HuH-7.5 (cell line): Measurements from ENCODE around the gene MINDY4.

Source experiments
- DNase-seq: peaks from one replicate; pipeline ENCODE4 v3.0.0; 2011; ENCODE audit warnings: low spot score

The MINDY4 gene

GRCh38 chr7:30835396-30835915, 64.2 kb downstream of the MINDY4 start:
- DNase-seq, result no peak

DNA sequence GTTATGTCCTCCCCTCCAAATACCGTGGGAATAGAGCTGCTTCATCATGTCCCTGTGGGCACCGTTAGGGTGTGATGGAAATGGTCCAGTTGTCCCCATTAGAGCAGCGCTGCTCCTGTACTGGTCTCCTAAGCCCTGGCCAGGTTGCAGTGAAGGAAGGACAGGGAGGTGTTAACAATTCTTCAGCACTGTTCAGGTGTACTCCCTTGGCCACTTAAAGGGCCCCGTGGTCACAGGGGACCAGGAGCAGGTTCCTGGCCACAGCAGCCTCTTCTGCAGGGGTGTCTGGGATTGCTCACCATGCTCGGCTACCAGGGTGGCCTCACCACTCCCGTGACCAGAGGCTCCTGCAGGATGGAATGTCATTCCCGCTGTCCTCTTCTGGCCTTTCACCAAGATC, 65.8 kb downstream of the MINDY4 start:
- DNase-seq, result no peak

GRCh38 chr7:30837581-30837980, 66.4 kb downstream of the MINDY4 start:
- no peak for DNase-seq

- no peak for DNase-seq
These were observed 66.8 kb downstream of the MINDY4 start for GRCh38 chr7:30838008-30838407.

DNA sequence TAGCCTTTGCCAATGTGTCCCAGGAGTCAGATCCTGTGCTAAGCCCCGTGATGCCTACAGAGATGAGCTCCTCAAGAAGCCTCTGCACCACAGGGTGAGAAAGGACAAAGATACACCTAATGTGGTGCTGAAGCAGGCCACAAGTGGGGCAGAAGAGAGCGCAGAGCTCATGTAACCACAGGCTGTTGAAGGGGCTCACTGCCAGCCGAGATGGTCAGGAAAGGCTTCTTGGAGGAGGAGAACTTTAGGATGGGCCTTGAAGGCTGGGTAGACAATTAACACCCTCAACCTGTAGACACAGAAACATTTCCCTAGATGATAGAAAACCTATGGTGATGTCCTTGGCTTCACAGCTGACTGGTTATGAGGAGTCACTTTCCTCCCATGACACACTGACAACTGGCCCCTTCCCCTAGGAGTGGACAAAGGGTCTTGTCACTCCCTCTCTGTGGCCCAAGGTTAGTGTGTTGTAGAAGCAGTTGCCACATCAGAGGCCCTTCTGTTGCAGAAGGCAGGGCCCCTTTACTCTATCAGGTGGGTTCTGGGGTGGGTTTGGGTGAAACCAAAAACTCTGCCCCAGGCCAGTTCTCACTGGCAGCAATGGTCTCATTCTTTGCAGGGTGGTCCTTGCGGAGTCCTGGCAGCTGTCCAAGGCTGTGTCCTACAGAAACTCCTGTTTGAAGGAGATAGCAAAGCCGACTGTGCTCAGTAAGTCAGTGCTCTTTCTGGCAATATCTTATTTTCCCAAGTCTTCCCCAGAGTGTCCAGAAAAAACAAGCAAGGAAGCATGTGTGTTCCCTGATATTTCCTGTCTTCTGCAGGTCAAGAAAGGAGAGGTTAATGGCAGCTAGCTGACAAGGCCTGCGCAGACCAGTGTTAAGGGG, 69.2 kb downstream of the MINDY4 start:
- DNase-seq, result no peak

GRCh38 chr7:30841025-30841735, 70.0 kb downstream of the MINDY4 start:
- DNase-seq, result no peak

GRCh38 chr7:30841801-30842541, 70.8 kb downstream of the MINDY4 start:
- DNase-seq, result no peak

DNA sequence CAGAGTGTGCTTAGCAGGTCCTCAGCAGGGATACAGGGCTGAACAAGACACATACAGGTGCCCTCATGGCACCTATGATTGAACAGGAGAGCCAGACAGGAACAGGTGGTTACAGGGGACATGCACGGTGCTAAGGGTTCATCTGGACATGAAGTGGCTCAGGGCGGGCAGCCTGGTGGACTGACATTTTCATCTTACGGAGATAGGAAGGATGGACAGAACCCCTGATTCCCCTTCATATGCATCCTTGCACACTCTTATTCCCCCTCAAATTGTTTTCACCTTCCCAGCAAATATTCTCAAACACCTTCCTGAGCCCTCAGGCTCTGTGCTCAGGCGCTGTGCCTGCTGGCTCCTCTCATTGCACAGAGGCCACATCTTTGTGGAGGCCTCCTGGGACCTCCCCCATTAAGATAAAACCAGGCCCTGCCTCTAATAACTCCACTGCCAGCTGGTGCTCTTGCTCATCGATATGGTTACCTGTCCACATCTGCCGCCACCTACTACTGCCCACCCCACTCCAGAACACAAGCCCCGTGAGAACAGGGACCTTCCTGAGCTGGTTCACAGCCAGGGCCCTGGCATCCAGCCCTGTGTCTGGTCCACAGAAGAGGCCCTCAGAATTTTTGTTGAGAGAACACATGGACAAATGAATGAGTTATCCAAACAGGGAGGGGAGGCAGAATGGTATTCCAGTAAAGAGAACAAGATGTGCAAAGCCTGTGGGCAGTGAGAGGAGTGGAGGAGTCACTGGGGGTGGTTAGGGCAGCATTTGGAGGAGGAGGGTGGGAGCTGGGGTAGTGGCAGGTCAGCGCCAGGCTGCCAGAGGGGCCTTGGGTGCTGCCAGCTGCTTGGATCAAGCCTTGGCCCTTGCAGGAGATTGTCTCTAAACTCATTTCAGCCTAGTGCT, 71.6 kb downstream of the MINDY4 start:
- no peak for DNase-seq

DNA sequence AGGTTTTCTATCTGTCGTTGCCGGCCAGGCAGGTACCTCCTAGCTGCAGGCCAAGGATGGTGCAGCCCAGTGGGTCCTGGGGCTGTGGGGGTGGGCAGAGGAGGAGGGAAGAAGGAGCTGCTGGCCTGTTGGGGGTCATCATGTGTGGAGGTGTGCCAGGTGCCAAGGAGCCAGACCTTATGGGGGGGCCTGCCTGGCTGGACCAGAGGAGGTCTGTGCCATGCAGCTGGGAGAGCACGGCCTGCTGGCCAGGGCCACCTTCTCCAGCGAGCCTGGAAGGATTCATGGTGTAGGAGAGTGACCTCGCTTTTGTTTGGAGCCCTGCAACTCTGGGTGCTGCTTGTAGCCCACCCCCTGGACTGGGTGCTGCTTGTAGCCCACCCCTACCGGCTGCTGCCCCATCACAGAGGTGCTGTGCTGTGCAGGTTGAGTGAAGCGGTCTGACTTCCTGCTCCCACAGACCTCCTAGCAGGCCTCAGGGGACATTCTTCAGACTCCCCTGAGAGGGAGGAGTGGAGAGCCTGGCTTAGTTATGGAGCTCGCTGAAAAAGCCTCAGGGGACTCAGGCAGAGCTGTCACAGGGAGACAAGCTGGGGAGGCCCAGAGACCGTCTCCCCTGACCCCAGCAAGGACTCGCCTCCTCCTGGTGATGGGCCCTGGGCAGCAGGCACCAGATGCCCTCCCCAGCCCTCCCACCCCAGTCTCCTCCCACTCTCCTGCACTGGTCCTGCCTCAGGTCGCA, 72.7 kb downstream of the MINDY4 start:
- no peak for DNase-seq

DNA sequence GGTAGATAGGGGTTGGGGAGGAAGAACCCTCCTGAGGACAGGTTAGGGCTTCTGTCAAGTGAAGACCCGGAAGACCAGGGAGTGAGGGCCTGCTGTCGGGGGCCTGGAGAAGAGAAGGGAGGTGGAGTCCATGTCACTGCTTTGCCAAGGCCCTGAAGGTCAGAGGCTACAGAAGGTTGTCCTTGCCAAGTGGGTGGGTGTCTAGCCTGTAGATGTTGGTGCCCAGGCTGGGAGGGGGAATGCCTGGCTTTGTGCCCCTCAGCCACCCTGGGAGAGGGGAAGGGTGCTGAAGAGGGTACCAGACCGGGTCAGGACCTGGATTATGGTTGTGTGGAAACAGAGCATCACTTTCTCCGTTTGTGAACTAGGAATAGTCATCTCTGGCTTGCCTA, 73.3 kb downstream of the MINDY4 start:
- no peak for DNase-seq

GRCh38 chr7:30844916-30845315, 73.7 kb downstream of the MINDY4 start:
- no peak for DNase-seq

DNA sequence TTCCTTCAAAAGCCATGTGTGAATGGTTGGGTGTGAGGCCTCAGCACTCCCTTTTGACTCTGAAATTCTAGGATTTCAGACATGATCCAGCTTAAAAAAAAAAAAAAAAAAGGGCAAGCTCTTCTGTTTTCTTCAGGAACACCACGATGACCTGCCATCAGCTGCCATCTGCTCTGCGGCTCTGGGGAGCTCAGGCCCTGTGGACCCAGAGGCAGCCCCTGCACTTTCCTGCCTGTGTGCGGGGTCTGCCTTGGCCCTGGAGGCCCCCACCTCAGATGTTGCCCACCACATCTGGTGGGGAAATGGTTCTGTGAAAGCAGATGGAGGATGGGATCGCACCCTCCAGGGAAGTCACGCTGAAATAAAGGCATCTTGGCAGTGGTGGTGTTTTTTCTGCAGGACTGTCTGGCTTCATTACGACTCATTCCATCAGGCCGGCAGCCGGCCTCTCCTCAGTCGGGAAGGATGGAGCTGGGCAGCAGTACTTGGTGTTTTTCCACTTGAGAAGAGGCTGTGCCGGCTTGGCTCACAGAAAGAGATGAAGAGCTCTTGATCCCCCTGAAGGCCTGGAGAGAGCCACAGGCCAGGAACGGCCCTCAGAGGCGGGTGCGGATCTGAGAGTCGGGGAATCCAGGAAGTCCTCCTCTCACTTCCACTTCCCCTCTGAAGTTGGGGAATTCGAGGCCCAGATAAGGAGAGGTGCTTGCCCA, 74.4 kb downstream of the MINDY4 start:
- DNase-seq, result no peak

DNA sequence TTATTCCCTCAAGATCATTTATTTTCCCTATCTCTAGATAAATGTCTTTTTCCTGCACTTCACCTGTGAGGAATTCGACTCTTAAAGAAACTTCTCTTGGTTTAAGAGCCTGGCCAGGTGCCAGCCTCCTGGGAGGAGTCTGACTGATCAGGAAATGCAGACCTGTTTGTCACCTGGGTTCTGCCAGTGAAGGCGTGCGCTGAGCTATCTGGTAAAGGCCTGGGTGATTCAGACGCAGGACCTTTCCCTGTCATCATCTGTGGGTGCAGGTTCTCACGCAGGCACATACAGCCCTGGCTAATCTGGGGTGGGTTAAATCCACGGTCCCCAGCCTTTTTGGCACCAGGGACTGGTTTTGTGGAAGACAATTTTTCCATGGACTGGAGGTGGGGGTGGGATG, 75.2 kb downstream of the MINDY4 start:
- no peak for DNase-seq

DNA sequence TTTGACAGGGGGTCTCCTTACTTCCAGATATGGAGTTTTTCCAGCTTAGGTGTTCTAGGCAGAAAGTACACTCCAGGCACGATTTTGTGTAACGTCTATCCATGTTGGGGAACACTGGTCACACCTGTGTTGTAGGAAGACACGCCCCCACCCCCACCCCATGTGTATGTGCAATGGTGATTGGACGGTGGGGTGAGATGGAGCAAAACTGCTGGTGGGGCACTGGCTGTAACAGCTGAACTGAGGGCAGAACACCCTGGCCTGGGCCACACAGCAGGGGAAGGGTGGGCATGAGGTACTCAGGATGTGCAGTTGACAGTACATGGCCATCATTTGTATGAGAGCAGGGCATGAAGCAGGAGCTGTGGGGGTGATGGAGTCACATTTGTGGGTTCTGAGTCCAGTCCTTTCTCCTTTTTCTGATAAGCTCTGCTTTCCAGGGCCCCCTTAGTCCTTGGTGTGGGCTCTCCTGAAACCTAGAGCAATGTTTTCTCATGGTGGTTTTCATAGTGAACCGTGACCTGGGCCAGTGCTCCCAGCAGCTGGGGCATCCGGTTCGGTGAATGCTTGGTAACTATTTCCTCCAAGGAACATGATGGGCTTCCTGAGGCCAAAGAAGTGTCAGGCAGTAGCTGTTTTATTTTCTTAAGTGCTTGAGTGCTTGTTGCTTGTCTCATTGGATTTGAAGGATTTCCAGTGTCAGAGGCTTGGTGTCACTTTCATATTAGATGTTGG, 77.1 kb downstream of the MINDY4 start:
- DNase-seq, result no peak

DNA sequence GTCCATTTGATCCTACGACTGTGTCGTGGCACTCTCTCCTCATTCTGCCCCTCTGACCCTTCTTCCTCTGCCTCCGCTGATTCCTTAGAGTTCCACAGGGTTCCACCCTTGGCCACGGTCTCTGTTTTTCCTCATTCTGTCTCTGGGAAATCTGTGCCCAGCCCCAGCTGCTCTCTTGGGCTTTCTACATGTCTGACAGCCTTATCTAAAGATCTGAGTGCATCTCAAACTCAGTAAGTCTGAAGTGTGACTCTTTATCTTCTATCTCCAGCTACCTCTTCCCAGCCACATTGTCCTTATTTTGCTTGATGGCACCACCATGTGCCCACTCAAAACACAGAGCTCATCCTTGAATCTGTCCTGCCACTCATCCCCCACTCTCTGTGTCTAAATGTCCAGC, 78.3 kb downstream of the MINDY4 start:
- DNase-seq, result no peak

GRCh38 chr7:30850426-30850825, 79.2 kb downstream of the MINDY4 start:
- DNase-seq, result no peak

- no peak for DNase-seq
These were observed 80.6 kb downstream of the MINDY4 start for GRCh38 chr7:30851651-30852307.

DNA sequence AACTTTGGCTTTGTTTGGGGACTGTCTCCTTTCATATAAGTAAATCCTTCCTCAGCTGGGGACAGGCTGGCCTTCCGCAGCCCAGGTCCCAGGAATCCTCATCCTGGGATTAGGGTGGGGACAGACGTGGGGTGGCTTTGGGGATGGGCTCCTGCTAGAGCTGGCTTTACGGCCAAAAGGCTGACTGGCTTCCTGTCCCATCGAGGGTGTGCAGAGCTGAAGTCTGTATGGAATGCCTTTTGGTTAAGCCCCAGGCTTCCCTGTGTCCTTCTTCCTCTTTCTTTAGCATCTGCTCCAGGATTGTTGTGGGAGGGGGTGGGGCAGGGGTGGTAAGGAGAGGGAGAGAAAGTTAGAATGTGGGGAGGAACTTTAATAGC, 81.1 kb downstream of the MINDY4 start:
- DNase-seq, result no peak

- no peak for DNase-seq
These were observed 81.6 kb downstream of the MINDY4 start for GRCh38 chr7:30852744-30853288.
